ENCODE measurements around the gene GABRB3.

The GABRB3 gene

GRCh38 chr15:26628879-26629529 lies 143.9 kb downstream of the GABRB3 start:
- no peak for DNase-seq (ENCODE audit: low spot score)

- no peak for DNase-seq (ENCODE audit: low spot score)
Observed at GRCh38 chr15:26628071-26628470, 144.8 kb downstream of the GABRB3 start.

DNA sequence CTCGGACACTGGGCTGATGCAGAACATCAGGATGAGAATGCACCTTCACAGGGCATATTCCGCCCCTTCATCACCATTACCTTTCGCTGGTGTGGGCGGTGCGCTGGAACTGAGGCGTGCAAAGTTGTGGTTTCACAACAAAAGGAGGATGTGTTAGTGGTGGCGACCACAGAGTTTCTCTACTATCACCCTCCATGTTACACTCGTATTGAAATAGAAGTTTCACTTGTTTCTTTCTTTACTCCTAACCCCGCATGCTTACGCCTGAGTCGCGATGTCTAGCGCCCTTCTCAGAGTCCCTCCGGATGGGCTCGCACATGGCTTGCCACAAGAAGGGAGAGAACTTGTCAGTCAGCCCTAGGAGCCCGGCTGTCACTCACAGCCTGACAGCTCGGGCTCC lies 148.7 kb downstream of the GABRB3 start:
- DNase-seq (ENCODE audit: low spot score): no peak

DNA sequence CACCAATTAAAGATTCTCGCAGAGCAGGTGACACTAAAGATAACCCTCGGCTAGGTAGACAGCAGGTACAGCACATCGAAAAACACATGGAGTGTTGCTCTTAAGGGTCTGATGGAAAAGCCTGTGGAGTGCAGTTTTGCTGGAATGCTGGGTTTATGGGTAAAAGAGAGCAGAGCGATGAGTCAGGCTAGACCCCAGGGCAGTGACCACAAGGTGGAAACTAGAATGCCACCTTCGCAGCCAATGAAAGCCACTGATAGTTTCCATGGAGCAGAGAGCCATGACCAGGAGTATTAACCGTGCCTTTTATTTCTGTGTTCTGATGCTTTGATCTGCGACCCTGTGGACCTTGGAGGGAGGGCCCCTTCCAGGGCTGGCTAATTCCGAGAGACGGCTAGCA lies 149.8 kb downstream of the GABRB3 start:
- DNase-seq (ENCODE audit: low spot score): no peak

- DNase-seq (ENCODE audit: low spot score): no peak
Observed at GRCh38 chr15:26621816-26622215, 151.1 kb downstream of the GABRB3 start.

- DNase-seq (ENCODE audit: low spot score): no peak
Observed at GRCh38 chr15:26620528-26621458, 152.1 kb downstream of the GABRB3 start.

- DNase-seq (ENCODE audit: low spot score): no peak
Observed at GRCh38 chr15:26615927-26616302, 157.0 kb downstream of the GABRB3 start.

DNA sequence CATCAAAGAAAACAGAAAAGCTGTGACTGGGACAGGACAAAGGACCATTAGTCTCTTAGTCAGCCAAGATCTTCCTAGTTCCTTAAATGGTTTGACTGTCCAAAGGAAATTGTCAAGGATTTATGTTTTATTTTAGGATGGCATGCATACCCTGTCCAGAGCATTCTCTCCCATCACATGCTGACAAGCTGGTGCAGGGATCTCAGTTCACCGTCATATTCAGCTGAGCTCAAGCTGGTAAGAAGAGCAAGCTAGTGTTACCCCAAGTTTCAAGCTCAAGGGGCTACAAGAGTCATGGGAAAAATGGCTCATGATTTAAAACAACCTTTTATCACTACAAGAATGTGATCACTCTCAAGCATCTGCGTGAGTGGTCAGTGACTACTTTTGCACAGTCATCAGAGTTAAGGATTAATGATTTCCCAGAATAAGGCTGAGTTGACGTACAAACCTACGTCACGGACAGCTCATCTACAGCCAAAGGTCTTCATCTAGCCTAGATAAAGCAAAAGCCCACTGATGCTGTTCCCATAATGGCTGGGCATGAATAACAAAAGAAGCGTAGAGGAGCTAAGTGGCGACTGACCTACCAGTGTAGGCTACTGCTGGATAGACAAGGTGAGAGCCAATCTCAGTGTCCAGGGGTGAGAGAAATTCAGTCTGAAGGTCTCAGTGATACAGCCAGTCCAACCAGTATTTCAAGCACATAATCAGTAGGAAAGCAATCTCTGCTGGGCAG lies 157.5 kb downstream of the GABRB3 start:
- no peak for DNase-seq (ENCODE audit: low spot score)

GRCh38 chr15:26614734-26615133 lies 158.1 kb downstream of the GABRB3 start:
- no peak for DNase-seq (ENCODE audit: low spot score)

- no peak for DNase-seq (ENCODE audit: low spot score)
Observed at GRCh38 chr15:26598704-26599103, 174.2 kb downstream of the GABRB3 start.

DNA sequence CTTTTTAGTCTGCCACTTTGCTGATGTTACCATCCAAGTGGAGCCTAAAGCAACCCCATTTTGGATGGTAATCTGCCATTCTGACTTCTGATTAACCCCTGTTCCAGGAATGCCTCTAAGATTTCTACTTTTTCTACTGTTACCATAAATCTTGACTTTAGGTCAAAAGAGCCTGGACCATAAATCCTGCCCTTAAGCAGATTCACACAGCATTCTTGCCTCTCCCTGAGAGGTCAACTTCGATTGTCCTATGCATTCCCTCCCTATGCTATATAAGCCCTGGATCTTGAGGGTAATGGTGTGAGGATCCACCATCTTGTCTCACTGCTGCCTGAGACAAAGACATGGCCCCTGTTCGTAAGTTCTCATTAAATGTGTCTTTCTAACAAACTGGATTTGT lies 177.3 kb downstream of the GABRB3 start:
- DNase-seq (ENCODE audit: low spot score): no peak

- no peak for DNase-seq (ENCODE audit: low spot score)
Observed at GRCh38 chr15:26590676-26591075, 182.2 kb downstream of the GABRB3 start.

DNA sequence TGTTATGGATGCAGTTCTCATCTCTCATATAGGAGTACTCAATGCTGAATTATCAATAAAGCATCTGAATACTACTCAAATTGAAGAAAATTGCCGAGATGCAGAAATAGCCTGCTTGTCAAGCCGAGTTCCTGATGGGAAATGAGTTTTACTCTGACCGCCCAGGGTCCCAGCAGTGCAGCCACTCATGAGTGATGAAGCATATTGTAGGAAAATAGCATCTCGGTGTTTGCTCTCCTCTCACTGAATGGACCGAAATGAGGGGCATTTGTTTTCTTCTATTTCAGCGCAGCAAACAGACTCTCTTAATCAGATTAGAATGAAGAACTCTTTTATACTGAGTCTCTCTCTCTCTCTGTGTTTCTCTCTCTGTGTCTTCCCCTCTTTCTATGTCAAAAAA lies 190.0 kb downstream of the GABRB3 start:
- no peak for DNase-seq (ENCODE audit: low spot score)

DNA sequence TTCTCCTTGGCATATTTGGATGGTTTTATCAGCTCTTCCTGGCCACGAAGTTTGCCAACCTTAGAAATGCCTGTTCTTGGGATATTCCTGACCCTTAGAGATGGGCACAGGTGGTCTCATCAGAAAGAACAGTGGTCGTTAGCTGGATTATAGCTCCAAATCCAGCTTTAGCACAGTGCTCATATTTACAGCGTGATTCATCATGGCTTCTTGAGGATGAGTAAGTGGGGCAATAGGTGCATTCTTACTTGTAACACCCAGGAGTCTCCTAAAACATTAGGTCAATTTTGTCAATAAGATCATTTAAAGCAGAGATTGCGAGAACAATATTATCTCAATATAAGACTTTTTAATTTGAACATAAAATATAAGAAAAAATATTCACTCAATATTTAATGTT lies 191.9 kb downstream of the GABRB3 start:
- no peak for DNase-seq (ENCODE audit: low spot score)

DNA sequence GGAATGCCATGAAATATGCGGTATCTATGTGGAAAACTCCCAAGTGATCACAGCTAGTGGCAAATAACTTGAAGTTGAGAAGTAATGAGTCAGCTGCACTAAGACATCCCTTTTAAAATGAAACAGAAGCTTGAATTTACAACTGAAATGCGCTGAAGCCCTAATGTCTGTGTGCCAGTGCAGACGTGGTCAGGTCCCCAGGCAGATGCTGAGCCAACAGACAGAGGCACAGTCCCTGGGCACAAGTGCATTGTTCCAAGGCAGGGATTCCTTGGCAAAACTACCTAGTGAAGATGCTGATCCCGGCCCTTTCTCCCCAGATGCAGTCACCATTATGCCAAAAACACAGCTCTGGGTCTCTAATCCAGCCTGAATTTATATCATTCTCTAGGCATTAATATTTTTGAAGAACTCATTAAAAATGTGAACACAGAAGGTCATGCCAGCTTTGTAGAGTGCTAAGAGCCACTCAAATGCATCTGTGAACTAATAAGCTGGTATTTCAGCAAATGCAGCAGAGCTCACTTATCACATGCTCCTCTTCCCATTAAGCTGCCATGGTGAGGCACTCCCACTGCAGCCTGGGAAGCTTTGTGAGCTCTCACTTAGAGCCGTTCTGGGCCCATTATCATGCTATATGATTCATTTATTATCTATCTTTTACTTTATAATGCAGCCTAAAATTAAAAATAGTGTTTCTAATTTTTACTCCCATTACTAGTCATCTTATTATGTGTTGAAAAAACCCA lies 200.1 kb downstream of the GABRB3 start:
- no peak for DNase-seq (ENCODE audit: low spot score)

DNA sequence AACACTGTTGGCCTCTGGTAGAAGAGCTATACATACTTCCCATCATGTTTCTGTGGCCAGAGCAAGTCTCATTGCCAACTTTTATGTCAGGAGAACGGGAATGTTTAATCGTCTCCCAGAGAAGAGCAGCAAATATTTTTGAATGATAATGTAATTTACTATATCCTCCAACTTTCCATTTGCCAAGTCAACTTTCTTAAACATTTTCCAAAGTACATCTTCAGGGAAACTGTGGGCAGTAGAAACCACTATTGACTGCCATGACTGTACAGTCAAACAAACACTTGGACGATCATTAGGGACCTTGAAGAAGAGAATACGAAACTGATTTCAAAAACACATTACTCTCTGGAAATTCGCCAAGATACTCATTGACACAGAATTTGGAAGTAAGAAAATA lies 201.5 kb downstream of the GABRB3 start:
- no peak for DNase-seq (ENCODE audit: low spot score)

GRCh38 chr15:26565542-26565941 lies 207.3 kb downstream of the GABRB3 start:
- no peak for DNase-seq (ENCODE audit: low spot score)

DNA sequence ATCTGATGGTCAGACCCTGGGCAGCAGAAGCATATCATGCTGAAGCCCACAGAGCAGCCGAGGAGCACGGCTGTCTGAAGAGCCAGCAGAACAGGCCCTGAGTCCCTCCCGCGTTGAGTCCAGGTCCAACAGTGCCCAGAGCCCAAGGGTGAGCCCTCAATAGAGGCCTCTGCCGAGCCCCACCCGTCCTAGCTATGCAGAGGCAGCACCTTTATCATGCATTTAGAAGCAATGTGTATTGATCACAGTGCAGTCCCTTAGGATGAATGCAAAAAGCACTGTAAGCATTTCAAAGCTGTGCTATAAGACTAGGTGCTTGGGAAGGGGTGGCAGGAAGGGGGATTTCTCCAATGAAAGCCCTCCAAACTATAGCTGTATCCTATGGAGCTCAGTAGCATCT lies 208.5 kb downstream of the GABRB3 start:
- DNase-seq (ENCODE audit: low spot score): no peak

DNA sequence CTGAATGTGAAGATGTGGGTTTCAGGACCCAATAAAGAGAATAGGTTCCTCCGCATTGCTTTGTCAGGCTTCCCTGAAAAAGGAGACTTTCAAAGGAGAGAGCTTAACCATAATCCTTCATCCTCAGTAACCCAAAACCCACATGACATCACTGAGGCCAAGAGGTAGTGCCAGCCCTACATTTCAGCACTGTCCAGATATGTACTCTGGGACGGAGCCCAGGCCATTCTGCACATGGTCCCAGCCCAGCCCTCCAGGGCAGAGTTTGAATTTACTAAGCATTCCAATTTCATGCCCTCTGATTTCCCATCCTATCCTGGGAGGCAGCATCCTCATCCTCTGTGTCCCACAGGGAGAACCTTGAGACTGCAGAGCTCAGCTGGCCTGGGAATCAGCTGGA lies 210.5 kb downstream of the GABRB3 start:
- DNase-seq (ENCODE audit: low spot score): no peak

DNA sequence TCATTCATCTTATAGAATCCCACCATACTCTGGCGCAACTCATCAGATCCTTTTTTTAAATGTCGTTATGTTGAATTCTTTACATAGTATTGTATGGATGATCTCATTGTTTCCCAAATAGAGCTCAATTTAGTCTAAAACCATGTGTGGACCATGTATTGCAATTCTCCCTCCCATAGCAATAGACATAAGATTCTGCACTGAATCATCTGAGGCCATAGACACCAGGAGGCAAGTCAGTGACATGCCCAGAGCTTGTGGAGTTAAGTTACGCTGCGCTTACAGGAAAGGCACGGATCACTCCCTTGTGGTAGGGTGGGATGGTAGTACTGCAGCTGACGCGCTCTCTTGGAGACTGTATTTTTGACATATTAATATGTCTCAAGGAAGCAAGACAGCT lies 211.0 kb downstream of the GABRB3 start:
- no peak for DNase-seq (ENCODE audit: low spot score)

DNA sequence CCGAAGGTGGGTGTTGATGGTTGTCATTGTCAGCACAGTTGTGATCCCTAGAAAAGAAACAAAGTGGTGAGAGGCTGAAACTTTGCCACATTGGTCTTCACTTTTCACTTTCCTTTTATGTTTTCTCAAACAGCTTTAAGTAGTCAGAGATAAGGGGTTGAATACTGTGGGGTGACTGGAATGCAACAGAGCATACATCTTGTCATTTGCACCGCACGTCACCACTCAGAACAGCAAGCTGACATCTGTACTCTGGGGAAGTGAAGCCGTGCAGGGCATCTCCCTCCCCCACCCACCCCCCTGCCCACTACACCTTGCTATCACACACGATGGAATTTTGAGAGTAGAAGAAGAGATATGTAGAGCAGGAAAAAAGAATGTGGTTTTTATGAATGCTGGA lies 211.7 kb downstream of the GABRB3 start:
- no peak for DNase-seq (ENCODE audit: low spot score)

DNA sequence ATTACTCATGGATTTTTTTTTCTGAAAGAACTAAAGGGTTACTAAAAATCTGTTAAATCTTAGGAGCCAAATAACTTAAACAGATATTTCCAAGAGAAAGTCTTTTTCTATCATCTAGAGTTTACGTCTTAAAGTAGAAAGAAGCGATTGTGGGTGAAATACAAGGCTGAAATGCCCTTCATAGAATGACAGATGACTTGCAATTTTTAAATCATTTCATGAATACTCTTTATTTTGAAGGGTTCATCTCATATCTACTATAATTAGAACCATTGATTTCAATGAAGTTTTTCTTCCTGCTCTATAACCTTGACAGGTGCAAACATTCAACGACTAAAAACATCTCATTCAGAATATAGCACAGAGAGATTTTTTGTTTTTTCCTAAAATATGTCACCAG lies 217.0 kb downstream of the GABRB3 start:
- DNase-seq (ENCODE audit: low spot score): no peak
